Measurements from ENCODE around the gene C2CD2.
"Not testable (repeated sequence)": the region's sequence is repeated elsewhere in the genome, so short reads cannot be mapped to it uniquely, and the experiment has no call there.

C2CD2 gene

DNA sequence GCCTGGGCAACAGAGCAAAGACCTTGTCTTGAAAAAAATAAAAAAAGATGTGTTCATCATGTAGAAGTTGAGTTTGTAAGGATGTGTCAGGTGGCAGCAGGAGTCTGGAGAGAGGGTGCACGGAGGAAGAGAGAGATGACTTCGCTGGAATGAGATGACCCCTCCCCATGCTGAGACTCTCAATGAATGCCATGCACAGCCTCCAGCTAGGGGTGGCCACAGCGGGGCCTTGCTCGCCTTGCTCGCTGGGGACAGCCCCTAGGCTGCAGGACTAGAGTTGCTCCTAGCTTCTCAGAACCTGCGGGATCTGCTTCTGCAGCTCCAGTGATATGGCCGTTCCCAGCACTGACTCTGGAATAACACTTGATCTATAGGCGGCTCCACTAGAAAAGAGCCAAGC is 6.6 kb upstream of the C2CD2 start:
- in situ Hi-C loops (cut with MboI; ENCODE audit: low sequenced_read_pairs, unreplicated experiment): no loop called here

DNA sequence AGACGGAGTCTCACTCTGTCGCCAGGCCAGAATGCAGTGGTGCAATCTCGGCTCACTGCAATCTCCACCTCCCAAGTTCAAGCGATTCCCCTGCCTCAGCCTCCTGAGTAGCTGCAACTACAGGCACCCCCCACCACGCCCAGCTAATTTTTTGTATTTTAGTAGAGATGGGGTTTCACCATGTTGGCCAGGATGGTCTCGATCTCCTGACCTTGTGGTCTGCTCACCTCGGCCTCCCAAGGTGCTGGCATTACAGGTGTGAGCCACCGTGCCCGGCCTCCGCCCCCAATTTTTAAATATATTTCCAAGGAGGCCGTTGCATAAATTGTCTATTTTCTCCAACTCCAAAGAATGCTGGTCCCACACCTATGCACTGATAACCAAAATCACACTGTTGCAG is 5.9 kb upstream of the C2CD2 start:
- DNase-seq (ENCODE audit: low spot score); in situ Hi-C loops (cut with MboI; ENCODE audit: low sequenced_read_pairs, unreplicated experiment): not testable (repeated sequence)

More for the DNA sequence above, 6.6 kb upstream of the C2CD2 start:
- TF ChIP-seq, protein P1, sequence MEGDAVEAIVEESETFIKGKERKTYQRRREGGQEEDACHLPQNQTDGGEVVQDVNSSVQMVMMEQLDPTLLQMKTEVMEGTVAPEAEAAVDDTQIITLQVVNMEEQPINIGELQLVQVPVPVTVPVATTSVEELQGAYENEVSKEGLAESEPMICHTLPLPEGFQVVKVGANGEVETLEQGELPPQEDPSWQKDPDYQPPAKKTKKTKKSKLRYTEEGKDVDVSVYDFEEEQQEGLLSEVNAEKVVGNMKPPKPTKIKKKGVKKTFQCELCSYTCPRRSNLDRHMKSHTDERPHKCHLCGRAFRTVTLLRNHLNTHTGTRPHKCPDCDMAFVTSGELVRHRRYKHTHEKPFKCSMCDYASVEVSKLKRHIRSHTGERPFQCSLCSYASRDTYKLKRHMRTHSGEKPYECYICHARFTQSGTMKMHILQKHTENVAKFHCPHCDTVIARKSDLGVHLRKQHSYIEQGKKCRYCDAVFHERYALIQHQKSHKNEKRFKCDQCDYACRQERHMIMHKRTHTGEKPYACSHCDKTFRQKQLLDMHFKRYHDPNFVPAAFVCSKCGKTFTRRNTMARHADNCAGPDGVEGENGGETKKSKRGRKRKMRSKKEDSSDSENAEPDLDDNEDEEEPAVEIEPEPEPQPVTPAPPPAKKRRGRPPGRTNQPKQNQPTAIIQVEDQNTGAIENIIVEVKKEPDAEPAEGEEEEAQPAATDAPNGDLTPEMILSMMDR (IDR thresholded peaks at IDR 0.05; ENCODE audit: borderline replicate concordance, control extremely low read depth, extremely low read depth, insufficient read depth, missing control alignments): no peak
- no peak for DNase-seq (ENCODE audit: low spot score)

DNA sequence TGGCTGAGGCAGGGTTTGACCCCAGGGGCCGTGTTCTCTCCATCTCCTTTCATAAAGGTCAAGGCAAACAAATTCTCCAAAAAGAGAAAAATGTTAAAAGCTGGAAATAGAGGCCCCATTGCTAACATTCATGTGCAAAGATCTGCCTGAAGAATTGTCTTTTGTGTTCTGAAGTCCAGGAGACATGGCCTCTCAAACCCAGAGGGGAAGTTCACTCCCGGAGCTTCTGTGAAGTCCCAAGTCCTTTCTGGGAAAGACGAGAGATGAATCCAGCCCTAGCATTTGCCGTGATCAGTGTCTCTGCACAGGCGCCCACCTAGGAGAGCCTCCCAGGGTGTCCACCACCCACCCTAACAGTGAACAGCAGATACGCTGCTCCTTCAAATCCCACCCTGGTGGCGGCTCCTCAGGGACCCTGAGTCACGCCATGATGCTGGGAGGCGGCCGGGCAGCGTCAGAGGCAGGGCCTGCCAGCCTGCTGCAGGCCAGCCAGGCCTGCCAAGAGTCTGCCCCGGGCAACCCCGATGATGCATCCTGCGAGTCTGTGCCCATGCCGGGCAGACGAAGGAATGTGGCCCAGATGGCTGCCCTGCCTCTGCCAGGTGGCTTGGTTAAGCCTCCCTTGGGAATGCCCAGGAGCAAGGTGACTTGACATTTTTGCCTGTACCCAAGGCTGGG is 5.2 kb upstream of the C2CD2 start:
- DNase-seq (ENCODE audit: low spot score): peak; percentile 24
- TF ChIP-seq, protein P1 (IDR thresholded peaks at IDR 0.05; ENCODE audit: borderline replicate concordance, control extremely low read depth, extremely low read depth, insufficient read depth, missing control alignments): no peak
- in situ Hi-C loops (cut with MboI; ENCODE audit: low sequenced_read_pairs, unreplicated experiment): no loop called here

DNA sequence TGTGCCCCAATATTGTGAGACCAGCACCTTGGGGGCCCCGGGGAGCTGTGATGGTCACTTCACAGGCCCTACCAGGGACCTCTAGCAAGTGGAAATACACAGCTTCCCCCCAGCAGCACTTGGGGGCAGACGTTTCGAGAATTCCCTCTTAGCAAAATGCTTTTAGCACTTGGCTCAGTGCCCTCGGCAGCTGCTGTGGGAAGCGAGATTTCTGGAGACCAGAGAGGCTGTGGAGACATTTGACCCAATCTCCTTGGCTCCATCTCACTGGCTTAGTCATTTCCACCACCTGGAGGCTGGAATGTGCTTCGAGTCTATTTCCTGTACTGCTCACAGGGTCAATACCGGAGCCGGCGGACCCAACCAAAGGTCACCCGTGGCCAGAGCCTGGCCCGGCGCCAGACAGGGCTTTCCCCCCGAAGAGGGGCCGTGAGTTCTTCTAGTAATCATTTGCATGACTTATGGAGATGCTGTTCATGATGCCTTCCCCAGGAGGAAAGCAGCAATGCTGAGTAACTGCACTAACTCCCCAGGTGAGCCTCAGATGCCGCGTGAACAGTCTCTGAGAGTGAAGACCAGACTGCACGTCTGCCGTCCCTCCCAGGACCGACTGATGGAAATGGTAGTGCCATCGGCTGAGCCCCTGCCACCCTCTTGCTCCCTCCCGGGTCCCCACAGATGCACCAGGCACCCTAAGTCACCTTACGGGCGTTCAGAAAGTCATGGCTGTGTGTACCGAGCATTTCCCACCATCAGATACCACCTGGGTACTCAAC is 4.4 kb upstream of the C2CD2 start:
- TF ChIP-seq, protein P1 (IDR thresholded peaks at IDR 0.05; ENCODE audit: borderline replicate concordance, control extremely low read depth, extremely low read depth, insufficient read depth, missing control alignments): no peak
- peak; percentile 20 for DNase-seq (ENCODE audit: low spot score)
- in situ Hi-C loops (cut with MboI; ENCODE audit: low sequenced_read_pairs, unreplicated experiment): no loop called here

DNA sequence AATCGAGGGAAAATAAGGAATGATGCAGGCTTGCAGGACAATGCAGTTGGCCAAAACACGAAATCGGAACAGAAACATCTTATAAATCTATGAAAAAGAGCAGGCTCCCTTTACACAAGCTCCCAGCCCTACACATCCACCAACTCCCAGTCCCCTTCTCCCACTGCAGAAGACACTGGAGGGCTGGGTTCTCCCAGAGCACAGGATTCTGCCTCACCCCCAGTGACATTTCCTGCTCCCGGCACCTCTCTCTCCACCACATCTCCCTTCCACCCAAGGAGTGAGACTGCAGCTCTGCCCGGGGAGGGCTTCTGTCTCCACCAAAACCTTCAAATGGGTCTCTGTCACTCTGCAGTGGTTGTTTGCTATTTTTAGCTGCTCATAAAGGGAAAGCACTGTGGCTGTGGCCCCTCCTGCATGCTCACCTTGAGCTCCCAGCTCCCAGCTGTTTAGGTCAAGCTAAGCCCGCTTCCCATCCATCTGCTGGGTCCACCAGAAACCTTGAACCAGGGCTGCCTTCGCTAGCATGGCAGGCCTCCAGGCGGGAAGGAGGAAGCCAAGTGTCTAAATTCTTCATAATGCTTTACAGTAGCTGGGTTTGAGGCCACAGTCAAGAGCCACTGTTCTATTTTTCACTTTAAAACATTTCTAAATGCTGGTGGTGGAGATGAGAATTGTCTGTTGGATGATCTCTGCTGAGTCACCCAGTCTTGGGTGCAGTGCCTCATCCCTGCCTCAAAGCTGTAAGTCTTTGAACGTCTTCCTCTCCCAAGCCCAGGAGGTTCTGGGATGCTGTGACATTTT is 3.3 kb upstream of the C2CD2 start:
- in situ Hi-C loops (cut with MboI; ENCODE audit: low sequenced_read_pairs, unreplicated experiment): no loop called here
- DNase-seq (ENCODE audit: low spot score): peak; percentile 19
- TF ChIP-seq, protein P1 (IDR thresholded peaks at IDR 0.05; ENCODE audit: borderline replicate concordance, control extremely low read depth, extremely low read depth, insufficient read depth, missing control alignments): no peak

DNA sequence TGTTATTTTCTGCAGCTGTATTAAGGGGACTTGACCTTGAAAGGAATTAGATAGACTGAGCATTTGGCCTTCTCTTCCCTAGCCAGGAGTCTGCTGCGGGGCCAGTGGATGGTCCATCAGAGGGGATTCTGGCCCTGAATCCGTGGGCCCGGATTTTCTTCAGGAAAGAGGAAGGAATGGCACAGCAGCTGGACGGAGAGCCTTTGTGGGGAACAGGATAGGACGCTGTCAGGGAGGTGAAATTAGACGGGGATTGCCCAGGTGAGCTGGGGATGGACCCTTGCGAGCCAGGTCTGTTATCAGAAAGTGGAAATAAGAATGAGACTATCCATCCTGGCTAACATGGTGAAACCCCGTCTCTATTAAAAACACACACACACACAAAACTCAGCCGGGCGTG is 1.7 kb upstream of the C2CD2 start:
- DNase-seq (ENCODE audit: low spot score): no peak
- in situ Hi-C loops (cut with MboI; ENCODE audit: low sequenced_read_pairs, unreplicated experiment): no loop called here
- TF ChIP-seq, protein P1 (IDR thresholded peaks at IDR 0.05; ENCODE audit: borderline replicate concordance, control extremely low read depth, extremely low read depth, insufficient read depth, missing control alignments): no peak
